ENCODE results near the gene ZGPAT.

- no peak for TF ChIP-seq CTCF (IDR thresholded peaks at IDR 0.05; ENCODE audit: low read depth, low read length)
- TF ChIP-seq EZH2phosphoT487 (IDR thresholded peaks at IDR 0.05; ENCODE audit: low read depth) = no peak
Measured at GRCh38 chr20:63699466-63700198, 8.2 kb upstream of the ZGPAT start.
